B cell (primary cell): Measurements from ENCODE around the gene SCAMP4. TPM values are rescaled to one million over a fixed set of nuclear protein-coding genes. Genes with fewer than 3 reads are reported as not detected.

Experiments used
- ATAC-seq: fragments of 200-7000 bp; cut with Tn5 transposase; one replicate; pipeline ENCODE4 v1.10.0; 2021; ENCODE audit warnings: low read depth, mild to moderate bottlenecking, moderate number of reproducible peaks, moderate library complexity
- CTCF ChIA-PET: fragments of 350-600 bp; sonication (Branson Sonifier 250); formaldehyde crosslinking; loops from one replicate; lab custom pipeline; 2021; ENCODE audit warnings: antibody characterized with exemption, inconsistent platforms; lab: Charles Lee
- POLR2A ChIA-PET: fragments of 350-600 bp; sonication (Branson Sonifier 250); formaldehyde crosslinking; loops from one replicate; lab custom pipeline; 2021; ENCODE audit warnings: antibody characterized with exemption; lab: Charles Lee
- DNase-seq: peaks from one replicate; pipeline ENCODE4 v3.0.0; 2013
- H2AFZ ChIP-seq: 2 replicates; pipeline ENCODE4 v1.6.1; 2012; ENCODE audit warnings: mild to moderate bottlenecking, low read depth, low read length; ENCODE audit not compliant: insufficient read depth, poor library complexity, severe bottlenecking
- H3K27ac ChIP-seq, 2 donors: 1 replicate in 1 of 2; 2 replicates in 1 of 2; pipeline ENCODE4 v1.5.1; 2012 to 2013; ENCODE audit warnings: low read length in 2 of 2, mild to moderate bottlenecking in 2 of 2, moderate library complexity in 1 of 2
- H3K27me3 ChIP-seq, 4 experiments: fragments of 200-600 bp in 1 of 4; sonication (generic) in 1 of 4; replicated peaks in 1 of 4; 1 replicate in 2 of 4; 2 replicates in 2 of 4; pipeline versions ENCODE4 v1.6.1 to v1.7.0; 2013 to 2016; ENCODE audit warnings: low read length in 3 of 4, mild to moderate bottlenecking in 2 of 4, mixed read lengths in 1 of 4, moderate library complexity in 1 of 4; ENCODE audit not compliant: insufficient read depth in 4 of 4, control insufficient read depth in 3 of 4; ENCODE audit errors: control extremely low read depth in 1 of 4
- H3K36me3 ChIP-seq, 2 experiments: replicated peaks in 1 of 2; 1 replicate in 1 of 2; 2 replicates in 1 of 2; pipeline versions ENCODE4 v1.6.1 to v1.7.1; 2013; ENCODE audit warnings: low read length in 1 of 2; ENCODE audit not compliant: insufficient read depth in 2 of 2, control insufficient read depth in 1 of 2; ENCODE audit errors: control extremely low read depth in 1 of 2, extremely low read depth in 1 of 2
- H3K4me1 ChIP-seq, 2 donors: fragments of 200-600 bp in 1 of 2; sonication (generic) in 1 of 2; 1 replicate in 1 of 2; 2 replicates in 1 of 2; pipeline versions ENCODE4 v1.5.1 to v1.6.1; 2013 to 2017; ENCODE audit warnings: low read length in 2 of 2; ENCODE audit not compliant: control insufficient read depth in 2 of 2, insufficient read depth in 2 of 2
- H3K4me2 ChIP-seq: replicated peaks from 2 replicates; pipeline ENCODE3; 2012; ENCODE audit warnings: mild to moderate bottlenecking, low read depth, low read length; ENCODE audit not compliant: poor library complexity, severe bottlenecking
- H3K4me3 ChIP-seq, 5 experiments: fragments of 200-600 bp in 1 of 5; sonication (generic) in 1 of 5; 1 replicate in 3 of 5; 2 replicates in 2 of 5; pipeline versions ENCODE4 v1.5.1 to v1.7.0; 2011 to 2016; ENCODE audit warnings: low read length in 4 of 5, mild to moderate bottlenecking in 4 of 5, low read depth in 2 of 5, control low read depth in 1 of 5, moderate library complexity in 1 of 5; ENCODE audit not compliant: insufficient read depth in 1 of 5; ENCODE audit errors: control extremely low read depth in 1 of 5, extremely low read depth in 1 of 5
- H3K79me2 ChIP-seq: fragments of 200-600 bp; sonication (generic); one replicate; pipeline ENCODE4 v1.6.0; 2016; ENCODE audit warnings: low read length; ENCODE audit not compliant: control insufficient read depth, insufficient read depth
- H3K9ac ChIP-seq: fragments of 200-600 bp; sonication (generic); 2 replicates; pipeline ENCODE4 v1.6.1; 2017; ENCODE audit warnings: mild to moderate bottlenecking, low read length, moderate library complexity
- H3K9me3 ChIP-seq, 3 donors: one replicate each; pipeline versions ENCODE4 v1.6.1 to v1.7.1; 2013; ENCODE audit warnings: low read length in 2 of 3; ENCODE audit not compliant: control insufficient read depth in 2 of 3, insufficient read depth in 1 of 3; ENCODE audit errors: control extremely low read depth in 1 of 3
- H4K20me1 ChIP-seq: 2 replicates; pipeline ENCODE4 v1.6.0; 2012; ENCODE audit warnings: mild to moderate bottlenecking, low read length; ENCODE audit not compliant: insufficient read depth, control insufficient read depth, poor library complexity, severe bottlenecking
- H3K27ac Mint-ChIP-seq: one replicate; pipeline ENCODE4 v1.8.0; 2021; ENCODE audit warnings: mixed read lengths
- H3K27me3 Mint-ChIP-seq: one replicate; pipeline ENCODE4 v1.8.0; 2021; ENCODE audit warnings: mixed read lengths
- H3K4me1 Mint-ChIP-seq: one replicate; pipeline ENCODE4 v1.8.0; 2021; ENCODE audit warnings: mixed read lengths
- H3K4me3 Mint-ChIP-seq: one replicate; pipeline ENCODE4 v1.8.0; 2021; ENCODE audit warnings: mixed read lengths
- H3K9me3 Mint-ChIP-seq: one replicate; pipeline ENCODE4 v1.8.0; 2022; ENCODE audit warnings: mixed read lengths; ENCODE audit not compliant: insufficient read depth
- EZH2 ChIP-seq: IDR thresholded peaks from 2 replicates; pipeline ENCODE4 v1.6.1; 2012; ENCODE audit warnings: borderline replicate concordance, low read depth, mild to moderate bottlenecking, moderate library complexity, low read length; ENCODE audit not compliant: insufficient read depth, poor library complexity, severe bottlenecking
- WGBS: methylation state at CpG from one replicate; pipeline ENCODE4 v1.1.5; 2013; ENCODE audit warnings: missing lambda C conversion rate; ENCODE audit not compliant: insufficient coverage; 5-methylcytosine and 5-hydroxymethylcytosine counted together
- intact Hi-C: fragments of 100-400 bp; cut with micrococcal nuclease; formaldehyde crosslinking; loops from one replicate; pipeline ENCODE4 v1.10.0; 2022
- polyA plus RNA-seq: library from polyadenylated mRNA; depleted of rRNA; stranded (reverse); fragments of >200 nt; gene quantifications from 2 replicates; pipeline ENCODE4 v1.2.3, GENCODE V29; 2012
- total RNA-seq, 2 donors: library from RNA; stranded (reverse); fragments of 120-200 nt in 1 of 2; gene quantifications; 1 replicate in 1 of 2; 2 replicates in 1 of 2; pipeline versions ENCODE4 v1.2.3 to v1.2.4, GENCODE V29; 2013 to 2022
- TF ChIP-seq, protein P1 (sequence below): fragments of 200-600 bp; IDR thresholded peaks from one replicate; pipeline ENCODE4 v1.8.0; 2022; ENCODE audit warnings: antibody characterized with exemption, mild to moderate bottlenecking

SCAMP4 gene
- total and polyA plus RNA-seq, 2 donors (not counting 1 experiment from before 2014, with no cell fraction given) = 47.9 to 60.0 TPM

DNA sequence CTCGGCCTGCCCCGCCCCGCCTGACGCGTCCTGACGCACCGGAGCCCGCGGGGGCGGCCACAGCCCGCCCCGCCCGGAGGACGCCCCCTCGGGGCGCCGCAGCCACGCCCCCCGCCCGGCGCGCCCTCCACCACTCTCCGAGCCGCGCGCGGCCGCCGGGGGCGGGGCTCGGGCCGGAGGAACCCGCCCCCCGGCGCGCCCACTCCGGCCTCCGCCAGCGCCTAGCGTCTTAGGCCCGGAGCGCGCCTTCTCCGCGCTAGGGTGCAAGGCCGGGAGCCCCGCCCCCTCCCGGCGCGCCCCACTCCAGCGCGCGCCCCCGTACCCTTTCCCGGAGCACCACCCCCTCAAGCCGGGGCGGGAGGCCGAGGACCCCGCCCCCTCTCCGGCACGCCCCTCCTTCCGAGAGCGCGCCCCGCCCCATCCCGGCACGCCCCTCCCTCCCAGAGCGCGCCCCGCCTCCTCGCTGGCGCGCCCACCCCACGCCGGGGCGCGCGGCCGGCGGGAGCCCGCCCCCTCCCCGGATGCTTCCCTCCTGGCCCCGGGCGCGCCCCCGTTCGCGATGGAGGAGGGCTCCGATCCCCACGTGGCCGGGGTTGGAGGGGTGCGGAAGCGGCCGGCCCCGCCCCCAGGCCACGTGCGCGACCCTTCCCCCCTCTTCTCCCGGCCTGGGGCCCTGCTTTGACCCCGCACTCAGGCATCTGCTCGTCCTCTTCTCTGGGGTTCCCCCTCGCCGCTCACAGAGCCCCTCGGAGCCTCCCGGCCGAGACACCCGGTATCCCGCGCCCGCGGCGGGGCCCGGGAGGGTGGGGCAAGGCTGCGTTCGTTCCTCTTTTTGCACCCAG is 41.3 kb upstream of the SCAMP4 start:
- Histone ChIP-seq H3K4me3 (peak overlapping the region in 4 of 5 experiments; percentile 67 to 90 (median 72)), H3K36me3 (peaks cover 0 to 5% of the 10 kb centered on the region in 2 experiments), H3K4me2 (peak overlapping the region; percentile 84), H3K79me2 (peaks cover 47% of the 10 kb centered on the region), H3K27ac (peak overlapping the region; percentile 90 to 95), H3K9me3 (no peaks in the 10 kb centered on the region), H2AFZ (peak overlapping the region; percentile 76), H3K27me3 (no peaks in the 10 kb centered on the region), H3K9ac (peak overlapping the region; percentile 73), H4K20me1 (peaks cover 38% of the 10 kb centered on the region), H3K4me1 (peaks cover 26 to 42% of the 10 kb centered on the region in 2 donors)
- under 1% methylated on average over 95 of the region's 115 CpGs for WGBS
- Mint-ChIP-seq H3K27ac (peak overlapping the region; percentile 93), H3K27me3 (no peaks in the 10 kb centered on the region), H3K9me3 (no peaks in the 10 kb centered on the region), H3K4me1 (peaks cover 33% of the 10 kb centered on the region), H3K4me3 (peak overlapping the region; percentile 82)
- DNase-seq = peak; percentile 97
- ATAC-seq = peak; percentile 66
- CTCF ChIA-PET = interaction anchor here (0.5 to 3.1 kb wide), 25 partner anchors 8 to 453 kb away, joined by 3 to 22 read pairs (median 5); partner anchors contain the start of genes ABHD17A, ADAT3, IZUMO4 and MOB3A
- no peak for TF ChIP-seq EZH2
- TF ChIP-seq, protein P1, sequence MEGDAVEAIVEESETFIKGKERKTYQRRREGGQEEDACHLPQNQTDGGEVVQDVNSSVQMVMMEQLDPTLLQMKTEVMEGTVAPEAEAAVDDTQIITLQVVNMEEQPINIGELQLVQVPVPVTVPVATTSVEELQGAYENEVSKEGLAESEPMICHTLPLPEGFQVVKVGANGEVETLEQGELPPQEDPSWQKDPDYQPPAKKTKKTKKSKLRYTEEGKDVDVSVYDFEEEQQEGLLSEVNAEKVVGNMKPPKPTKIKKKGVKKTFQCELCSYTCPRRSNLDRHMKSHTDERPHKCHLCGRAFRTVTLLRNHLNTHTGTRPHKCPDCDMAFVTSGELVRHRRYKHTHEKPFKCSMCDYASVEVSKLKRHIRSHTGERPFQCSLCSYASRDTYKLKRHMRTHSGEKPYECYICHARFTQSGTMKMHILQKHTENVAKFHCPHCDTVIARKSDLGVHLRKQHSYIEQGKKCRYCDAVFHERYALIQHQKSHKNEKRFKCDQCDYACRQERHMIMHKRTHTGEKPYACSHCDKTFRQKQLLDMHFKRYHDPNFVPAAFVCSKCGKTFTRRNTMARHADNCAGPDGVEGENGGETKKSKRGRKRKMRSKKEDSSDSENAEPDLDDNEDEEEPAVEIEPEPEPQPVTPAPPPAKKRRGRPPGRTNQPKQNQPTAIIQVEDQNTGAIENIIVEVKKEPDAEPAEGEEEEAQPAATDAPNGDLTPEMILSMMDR = no peak
- POLR2A ChIA-PET = interaction anchor here (0.5 to 1.4 kb wide), 19 partner anchors 8 to 835 kb away, joined by 3 to 22 read pairs (median 4); partner anchors contain the start of genes ADAT3, REXO1 and SCAMP4
- intact Hi-C loops = loop anchor here (1.0 to 5.0 kb wide), 8 partner anchors 8 to 403 kb away; partner anchors contain the start of genes ADAT3, IZUMO4, MOB3A and REXO1
